HepG2 (cell line): ENCODE results near the gene PCSK1. TPM values are rescaled to one million over a fixed set of nuclear protein-coding genes. Genes with fewer than 3 reads are reported as not detected.

Experiments used
- ATAC-seq: fragments of 200-7000 bp; cut with Tn5 transposase; 3 replicates; pipeline ENCODE4 v1.9.1; 2020; ENCODE audit warnings: mild to moderate bottlenecking, moderate library complexity
- BruUV-seq: library from RNA; stranded (reverse); fragments of 400-500 nt; replicated peaks from 2 replicates; lab custom pipeline; 2021; lab: Mats Ljungman, UMichigan
- CTCF ChIA-PET: fragments of 300-600 bp; formaldehyde crosslinking; extraction: SDS; loops from one replicate; lab custom pipeline; 2021; ENCODE audit warnings: low total read pairs, inconsistent platforms, low intra/inter-chr PET ratio; lab: Yijun Ruan, JAX
- POLR2A ChIA-PET: fragments of 350-600 bp; sonication (Branson Sonifier 250); formaldehyde crosslinking; loops from one replicate; lab custom pipeline; 2020; ENCODE audit warnings: antibody characterized with exemption, inconsistent platforms; lab: Yijun Ruan, JAX
- DNase-seq: peaks from one replicate; pipeline ENCODE4 v3.0.0-alpha.2; 2015; ENCODE audit warnings: low spot score
- FAIRE-seq: peaks from 3 replicates; lab custom pipeline; 2011; peaks lifted over from hg19 to GRCh38; lab: Jason Lieb, UNC
- H2AFZ ChIP-seq: one replicate; pipeline ENCODE4 v1.6.1; 2011; ENCODE audit warnings: low read length, inconsistent platforms
- H3K27ac ChIP-seq: fragments of 300-600 bp; 3 replicates; pipeline ENCODE4 v1.8.0; 2011; ENCODE audit warnings: mixed run types, mild to moderate bottlenecking, mixed read lengths, low read length, inconsistent platforms; ENCODE audit not compliant: insufficient read depth; ENCODE audit errors: extremely low read length
- H3K27me3 ChIP-seq, 2 experiments: fragments of 200-600 bp in 1 of 2; 2 replicates in 1 of 2; 3 replicates in 1 of 2; pipeline versions ENCODE4 v1.6.0 to v1.8.0; 2011; ENCODE audit warnings: low read length in 2 of 2, mild to moderate bottlenecking in 2 of 2, moderate library complexity in 2 of 2, inconsistent platforms in 1 of 2; ENCODE audit not compliant: insufficient read depth in 2 of 2, control insufficient read depth in 1 of 2
- H3K36me3 ChIP-seq, 2 experiments: fragments of 200-600 bp in 1 of 2; replicated peaks in 1 of 2; 2 replicates in 1 of 2; 3 replicates in 1 of 2; pipeline versions ENCODE4 v1.5.1 to v1.8.0; 2011; ENCODE audit warnings: low read length in 2 of 2, inconsistent platforms in 1 of 2; ENCODE audit not compliant: insufficient read depth in 2 of 2, control insufficient read depth in 1 of 2
- H3K4me1 ChIP-seq: 2 replicates; pipeline ENCODE4 v1.5.1; 2012; ENCODE audit warnings: low read length, inconsistent platforms; ENCODE audit not compliant: insufficient read depth
- H3K4me2 ChIP-seq: 2 replicates; pipeline ENCODE4 v1.6.0; 2011; ENCODE audit warnings: low read depth, low read length, inconsistent platforms
- H3K4me3 ChIP-seq, 3 experiments: fragments of 200-600 bp in 1 of 3; sonication (generic), shearing (Covaris generic) in 1 of 3; replicated peaks in 1 of 3; 2 replicates each; pipeline ENCODE4 v1.5.1; 2011 to 2016; ENCODE audit warnings: low read length in 3 of 3, inconsistent platforms in 2 of 3, low read depth in 2 of 3, mild to moderate bottlenecking in 2 of 3, control low read depth in 1 of 3, mixed read lengths in 1 of 3; ENCODE audit not compliant: insufficient read depth in 1 of 3
- H3K79me2 ChIP-seq: one replicate; pipeline ENCODE4 v1.6.1; 2011; ENCODE audit warnings: low read length, inconsistent platforms; ENCODE audit not compliant: insufficient read depth
- H3K9ac ChIP-seq: 2 replicates; pipeline ENCODE4 v1.6.0; 2011; ENCODE audit warnings: mild to moderate bottlenecking, low read depth, low read length, inconsistent platforms; ENCODE audit not compliant: insufficient read depth
- H3K9me3 ChIP-seq: 2 replicates; pipeline ENCODE4 v1.5.1; 2012; ENCODE audit warnings: mild to moderate bottlenecking, low read length
- H4K20me1 ChIP-seq: 2 replicates; pipeline ENCODE4 v1.6.0; 2011; ENCODE audit warnings: inconsistent platforms, mild to moderate bottlenecking, low read length, moderate library complexity; ENCODE audit not compliant: insufficient read depth
- NFE2L1 ChIP-seq: sonication (generic); formaldehyde crosslinking; IDR thresholded peaks from 2 replicates; pipeline ENCODE4 v1.4.0; 2020; ENCODE audit warnings: missing genetic modification reagents, mild to moderate bottlenecking, borderline replicate concordance
- STAT5B ChIP-seq: sonication (generic); formaldehyde crosslinking; IDR thresholded peaks from 2 replicates; pipeline ENCODE4 v1.4.0; 2020; ENCODE audit warnings: missing genetic modification reagents
- TOE1 ChIP-seq: sonication (generic); formaldehyde crosslinking; IDR thresholded peaks from 2 replicates; pipeline ENCODE4 v1.4.0; 2020; ENCODE audit warnings: mild to moderate bottlenecking, missing genetic modification reagents
- TRIM24 ChIP-seq: sonication (generic); formaldehyde crosslinking; IDR thresholded peaks from 2 replicates; pipeline ENCODE4 v1.8.0; 2022; ENCODE audit warnings: mild to moderate bottlenecking, missing genetic modification reagents
- ZBTB7B ChIP-seq: sonication (generic); formaldehyde crosslinking; IDR thresholded peaks from 2 replicates; pipeline ENCODE4 v1.4.0; 2020; ENCODE audit warnings: missing genetic modification reagents
- ZFP90 ChIP-seq: sonication (generic); formaldehyde crosslinking; IDR thresholded peaks from 2 replicates; pipeline ENCODE4 v1.8.0; 2022; ENCODE audit warnings: missing genetic modification reagents, mild to moderate bottlenecking, inconsistent platforms, borderline replicate concordance
- ZKSCAN5 ChIP-seq: sonication (generic); formaldehyde crosslinking; IDR thresholded peaks from 2 replicates; pipeline ENCODE4 v1.5.1; 2020; ENCODE audit warnings: mild to moderate bottlenecking, missing genetic modification reagents
- ZNF572 ChIP-seq: sonication (generic); formaldehyde crosslinking; IDR thresholded peaks from 2 replicates; pipeline ENCODE4 v1.5.1; 2020; ENCODE audit warnings: mild to moderate bottlenecking, missing genetic modification reagents
- ZNF607 ChIP-seq: sonication (generic); formaldehyde crosslinking; IDR thresholded peaks from 2 replicates; pipeline ENCODE4 v1.5.1; 2020; ENCODE audit warnings: missing genetic modification reagents, mild to moderate bottlenecking, borderline replicate concordance
- ZNF780A ChIP-seq: sonication (generic); formaldehyde crosslinking; IDR thresholded peaks from 2 replicates; pipeline ENCODE4 v1.8.0; 2022; ENCODE audit warnings: mild to moderate bottlenecking, missing genetic modification reagents, moderate library complexity
- WGBS: methylation state at CpG from one replicate; pipeline ENCODE4 v1.1.6; 2017; ENCODE audit warnings: low lambda C conversion rate; 5-methylcytosine and 5-hydroxymethylcytosine counted together
- in situ Hi-C: cut with HindIII; loops from 2 replicates; pipeline ENCODE4 v1.10.0; 2017; ENCODE audit warnings: low pct_unique_long_range_greater_than_20kb; ENCODE audit not compliant: extremely low pct_ligation_motif_present
- intact Hi-C: fragments of 100-400 bp; cut with micrococcal nuclease; formaldehyde crosslinking; loops from one replicate; pipeline ENCODE4 v1.10.0; 2022; ENCODE audit not compliant: unreplicated experiment
- polyA plus RNA-seq, 8 experiments: library from polyadenylated mRNA; depleted of rRNA in 3 of 8; stranded (reverse) in 7 of 8; unstranded in 1 of 8; fragments of >200 nt; fragmentation: Illumina TruSeq in 4 of 8; extraction: Trizol in 4 of 8; gene quantifications; 2 replicates each; pipeline versions ENCODE4 v1.2.1 to v1.2.3, GENCODE V29; 2011 to 2016; ENCODE audit warnings: low read depth in 4 of 8, missing spikeins in 1 of 8, mixed read lengths in 1 of 8; ENCODE audit not compliant: insufficient read depth in 1 of 8
- total RNA-seq, 5 experiments: library from RNA; depleted of rRNA; stranded (reverse); fragments of >200 nt; fragmentation: Illumina TruSeq; extraction: Trizol; gene quantifications; 2 replicates each; pipeline ENCODE4 v1.2.3, GENCODE V29; 2016; ENCODE audit warnings: low read depth in 1 of 5
- TF ChIP-seq, protein P1 (sequence below): sonication (generic); formaldehyde crosslinking; IDR thresholded peaks from 2 replicates; pipeline ENCODE4 v1.8.1; 2023; ENCODE audit warnings: mild to moderate bottlenecking, missing genetic modification reagents
- TF ChIP-seq, protein P2 (sequence below): sonication (generic); formaldehyde crosslinking; IDR thresholded peaks from 2 replicates; pipeline ENCODE4 v1.4.0; 2020; ENCODE audit warnings: missing genetic modification reagents
- TF ChIP-seq, protein P3 (sequence below): sonication (generic); formaldehyde crosslinking; IDR thresholded peaks from 2 replicates; pipeline ENCODE4 v1.4.0; 2020; ENCODE audit warnings: missing genetic modification reagents, borderline replicate concordance

The PCSK1 gene
- total and polyA plus RNA-seq, 2 of the 13 experiments (the other 11 are each of a cell fraction or from before 2014, with no cell fraction given) = not detected

DNA sequence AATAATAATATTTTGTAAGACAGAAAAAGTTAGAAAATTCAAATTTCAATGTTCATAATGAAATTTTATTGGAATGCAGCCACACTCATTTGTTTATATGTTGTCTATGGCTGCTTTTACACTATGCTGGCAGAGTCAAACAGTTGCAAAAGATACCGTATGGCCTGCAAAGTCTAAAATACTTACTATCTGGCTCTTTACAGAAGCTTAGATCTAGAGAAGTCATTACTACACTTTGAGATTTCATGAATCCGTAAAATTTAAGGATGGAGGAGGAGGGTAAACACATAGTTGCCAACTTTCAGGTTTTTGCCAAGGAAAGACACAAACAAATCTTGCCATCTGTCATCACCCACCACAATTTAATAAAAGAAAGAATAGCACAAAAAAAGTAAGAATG is 25.1 kb upstream of the PCSK1 start (continued):
- TF ChIP-seq, protein P1, sequence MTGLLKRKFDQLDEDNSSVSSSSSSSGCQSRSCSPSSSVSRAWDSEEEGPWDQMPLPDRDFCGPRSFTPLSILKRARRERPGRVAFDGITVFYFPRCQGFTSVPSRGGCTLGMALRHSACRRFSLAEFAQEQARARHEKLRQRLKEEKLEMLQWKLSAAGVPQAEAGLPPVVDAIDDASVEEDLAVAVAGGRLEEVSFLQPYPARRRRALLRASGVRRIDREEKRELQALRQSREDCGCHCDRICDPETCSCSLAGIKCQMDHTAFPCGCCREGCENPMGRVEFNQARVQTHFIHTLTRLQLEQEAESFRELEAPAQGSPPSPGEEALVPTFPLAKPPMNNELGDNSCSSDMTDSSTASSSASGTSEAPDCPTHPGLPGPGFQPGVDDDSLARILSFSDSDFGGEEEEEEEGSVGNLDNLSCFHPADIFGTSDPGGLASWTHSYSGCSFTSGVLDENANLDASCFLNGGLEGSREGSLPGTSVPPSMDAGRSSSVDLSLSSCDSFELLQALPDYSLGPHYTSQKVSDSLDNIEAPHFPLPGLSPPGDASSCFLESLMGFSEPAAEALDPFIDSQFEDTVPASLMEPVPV (CRISPR knock-in tag) = no peak

DNA sequence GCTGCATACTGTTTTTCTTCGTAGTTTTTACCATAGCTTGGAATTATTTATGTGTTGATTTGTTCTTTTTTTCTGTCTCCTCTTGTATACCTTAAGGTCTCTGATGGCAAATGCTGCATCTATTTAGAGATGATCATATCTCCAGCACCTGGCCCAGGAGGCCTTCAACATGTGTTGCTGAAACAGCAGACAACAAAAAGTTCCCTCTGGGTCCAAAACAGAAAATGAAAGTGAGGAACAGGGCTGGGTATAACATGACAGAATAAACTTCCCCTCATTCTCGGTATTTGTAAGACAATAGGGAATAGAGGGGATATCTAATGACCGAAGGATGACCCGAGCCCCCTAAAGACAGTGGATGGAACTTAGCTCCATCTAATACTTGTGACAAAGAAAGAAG is 22.7 kb upstream of the PCSK1 start:
- H3K4me2 ChIP-seq = no peak overlapping the region
- no peaks in the 10 kb centered on the region for H3K4me1 ChIP-seq
- no peaks in the 10 kb centered on the region for H3K36me3 ChIP-seq
- intact Hi-C loops = no loop called here
- no peak overlapping the region for H3K9ac ChIP-seq
- H3K9me3 ChIP-seq = no peaks in the 10 kb centered on the region
- DNase-seq = no peak
- TF ChIP-seq ZNF780A (CRISPR knock-in tag) = no peak
- no peak for TF ChIP-seq ZKSCAN5
- no peak for TF ChIP-seq TOE1 (CRISPR knock-in tag)
- TF ChIP-seq, protein P2, sequence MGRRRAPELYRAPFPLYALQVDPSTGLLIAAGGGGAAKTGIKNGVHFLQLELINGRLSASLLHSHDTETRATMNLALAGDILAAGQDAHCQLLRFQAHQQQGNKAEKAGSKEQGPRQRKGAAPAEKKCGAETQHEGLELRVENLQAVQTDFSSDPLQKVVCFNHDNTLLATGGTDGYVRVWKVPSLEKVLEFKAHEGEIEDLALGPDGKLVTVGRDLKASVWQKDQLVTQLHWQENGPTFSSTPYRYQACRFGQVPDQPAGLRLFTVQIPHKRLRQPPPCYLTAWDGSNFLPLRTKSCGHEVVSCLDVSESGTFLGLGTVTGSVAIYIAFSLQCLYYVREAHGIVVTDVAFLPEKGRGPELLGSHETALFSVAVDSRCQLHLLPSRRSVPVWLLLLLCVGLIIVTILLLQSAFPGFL (CRISPR knock-in tag) = no peak
- TF ChIP-seq STAT5B (CRISPR knock-in tag) = no peak
- no peak for TF ChIP-seq ZFP90 (CRISPR knock-in tag)
- TF ChIP-seq ZBTB7B = no peak
- no peak for TF ChIP-seq ZNF572
- TF ChIP-seq ZNF607 = no peak
- TF ChIP-seq TRIM24 = no peak
- TF ChIP-seq, protein P3, sequence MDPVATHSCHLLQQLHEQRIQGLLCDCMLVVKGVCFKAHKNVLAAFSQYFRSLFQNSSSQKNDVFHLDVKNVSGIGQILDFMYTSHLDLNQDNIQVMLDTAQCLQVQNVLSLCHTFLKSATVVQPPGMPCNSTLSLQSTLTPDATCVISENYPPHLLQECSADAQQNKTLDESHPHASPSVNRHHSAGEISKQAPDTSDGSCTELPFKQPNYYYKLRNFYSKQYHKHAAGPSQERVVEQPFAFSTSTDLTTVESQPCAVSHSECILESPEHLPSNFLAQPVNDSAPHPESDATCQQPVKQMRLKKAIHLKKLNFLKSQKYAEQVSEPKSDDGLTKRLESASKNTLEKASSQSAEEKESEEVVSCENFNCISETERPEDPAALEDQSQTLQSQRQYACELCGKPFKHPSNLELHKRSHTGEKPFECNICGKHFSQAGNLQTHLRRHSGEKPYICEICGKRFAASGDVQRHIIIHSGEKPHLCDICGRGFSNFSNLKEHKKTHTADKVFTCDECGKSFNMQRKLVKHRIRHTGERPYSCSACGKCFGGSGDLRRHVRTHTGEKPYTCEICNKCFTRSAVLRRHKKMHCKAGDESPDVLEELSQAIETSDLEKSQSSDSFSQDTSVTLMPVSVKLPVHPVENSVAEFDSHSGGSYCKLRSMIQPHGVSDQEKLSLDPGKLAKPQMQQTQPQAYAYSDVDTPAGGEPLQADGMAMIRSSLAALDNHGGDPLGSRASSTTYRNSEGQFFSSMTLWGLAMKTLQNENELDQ = no peak
- TF ChIP-seq NFE2L1 = no peak
- no peak overlapping the region for H2AFZ ChIP-seq
- H3K79me2 ChIP-seq = no peaks in the 10 kb centered on the region
- no peak for ATAC-seq
- H3K4me3 ChIP-seq = no peak overlapping the region
- BruUV-seq = no TSS peak
- H3K27ac ChIP-seq = no peak overlapping the region
- 24% methylated on average over 4 of the region's 4 CpGs for WGBS
- in situ Hi-C loops = no loop called here
- CTCF ChIA-PET = no interaction called here
- POLR2A ChIA-PET = no interaction called here
- H4K20me1 ChIP-seq = no peaks in the 10 kb centered on the region
- no peaks in the 10 kb centered on the region for H3K27me3 ChIP-seq
- no peak for FAIRE-seq
